MCF 10A (cell line): ENCODE results near the gene ZNF333. TPM values are rescaled to one million over a fixed set of nuclear protein-coding genes. Genes with fewer than 3 reads are reported as not detected.

Experiments used
- BruUV-seq: library from RNA; stranded (reverse); fragments of 400-500 nt; replicated peaks from 2 replicates; lab custom pipeline; 2021; lab: Mats Ljungman, UMichigan
- CTCF ChIA-PET: fragments of 300-600 bp; sonication (Branson Sonifier 250); formaldehyde crosslinking; extraction: SDS; loops from one replicate; lab custom pipeline; 2021; ENCODE audit warnings: antibody characterized with exemption, inconsistent platforms; lab: Yijun Ruan, JAX
- POLR2A ChIA-PET: fragments of 300-600, 350-650 bp; sonication (Branson Sonifier 250); formaldehyde crosslinking; extraction: SDS; loops from one replicate; lab custom pipeline; 2020; ENCODE audit warnings: antibody characterized with exemption, inconsistent platforms; lab: Yijun Ruan, JAX
- DNase-seq: peaks from one replicate; pipeline ENCODE4 v3.0.0-alpha.2; 2018; ENCODE audit not compliant: unreplicated experiment
- H3K27ac Mint-ChIP-seq: one replicate; pipeline ENCODE4 v1.8.0; 2022; ENCODE audit warnings: mild to moderate bottlenecking, low read depth, mixed read lengths; ENCODE audit not compliant: unreplicated experiment
- H3K27me3 Mint-ChIP-seq: one replicate; pipeline ENCODE4 v1.8.0; 2022; ENCODE audit warnings: mixed read lengths; ENCODE audit not compliant: insufficient read depth, unreplicated experiment
- H3K36me3 Mint-ChIP-seq: one replicate; pipeline ENCODE4 v1.8.0; 2022; ENCODE audit warnings: mild to moderate bottlenecking, moderate library complexity, mixed read lengths; ENCODE audit not compliant: insufficient read depth, unreplicated experiment
- H3K4me1 Mint-ChIP-seq: one replicate; pipeline ENCODE4 v1.8.0; 2022; ENCODE audit warnings: mixed read lengths; ENCODE audit not compliant: insufficient read depth, unreplicated experiment
- H3K4me3 Mint-ChIP-seq: one replicate; pipeline ENCODE4 v1.8.0; 2022; ENCODE audit warnings: mild to moderate bottlenecking, moderate library complexity, mixed read lengths; ENCODE audit not compliant: unreplicated experiment
- H3K9me3 Mint-ChIP-seq: one replicate; pipeline ENCODE4 v1.8.0; 2022; ENCODE audit warnings: mixed read lengths; ENCODE audit not compliant: unreplicated experiment
- intact Hi-C: fragments of 100-400 bp; cut with micrococcal nuclease; formaldehyde crosslinking; loops from 2 replicates; pipeline ENCODE4 v1.14.1; 2022
- total RNA-seq: library from RNA; stranded (reverse); gene quantifications from 2 replicates; pipeline ENCODE4 v1.2.3, GENCODE V29; 2022
- TF ChIP-seq, protein P1 (sequence below): fragments of 200-600 bp; IDR thresholded peaks from one replicate; pipeline ENCODE4 v1.8.0; 2022; ENCODE audit warnings: antibody characterized with exemption, mild to moderate bottlenecking; ENCODE audit not compliant: unreplicated experiment

The ZNF333 gene
- total RNA-seq, 1 experiment from 2014 or later: 15.4 TPM

DNA sequence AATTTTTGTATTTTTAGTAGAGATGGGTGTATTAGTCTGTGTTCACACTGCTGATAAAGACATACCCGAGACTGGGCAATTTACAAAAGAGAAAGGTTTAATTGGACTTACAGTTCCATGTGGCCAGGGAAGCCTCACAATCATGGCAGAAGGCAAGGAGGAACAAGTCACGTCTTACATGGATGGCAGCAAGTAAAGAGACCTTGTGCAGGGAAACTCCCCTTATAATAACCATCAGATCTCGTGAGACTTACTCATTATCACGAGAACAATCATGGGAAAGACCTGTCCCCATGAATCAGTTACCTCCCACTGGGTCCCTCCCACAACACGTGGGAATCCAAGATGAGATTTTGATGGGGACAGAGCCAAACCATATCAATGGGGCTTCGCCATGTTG lies 14.6 kb downstream of the ZNF333 start:
- H3K36me3 Mint-ChIP-seq: peaks cover 73% of the 10 kb centered on the region
- ChIA-PET POLR2A (no interaction called here), CTCF (no interaction called here)
- H3K4me1 Mint-ChIP-seq: no peaks in the 10 kb centered on the region
- no peak overlapping the region for H3K4me3 Mint-ChIP-seq
- DNase-seq: no peak
- no peak overlapping the region for H3K27ac Mint-ChIP-seq
- intact Hi-C loops: no loop called here
- TF ChIP-seq, protein P1, sequence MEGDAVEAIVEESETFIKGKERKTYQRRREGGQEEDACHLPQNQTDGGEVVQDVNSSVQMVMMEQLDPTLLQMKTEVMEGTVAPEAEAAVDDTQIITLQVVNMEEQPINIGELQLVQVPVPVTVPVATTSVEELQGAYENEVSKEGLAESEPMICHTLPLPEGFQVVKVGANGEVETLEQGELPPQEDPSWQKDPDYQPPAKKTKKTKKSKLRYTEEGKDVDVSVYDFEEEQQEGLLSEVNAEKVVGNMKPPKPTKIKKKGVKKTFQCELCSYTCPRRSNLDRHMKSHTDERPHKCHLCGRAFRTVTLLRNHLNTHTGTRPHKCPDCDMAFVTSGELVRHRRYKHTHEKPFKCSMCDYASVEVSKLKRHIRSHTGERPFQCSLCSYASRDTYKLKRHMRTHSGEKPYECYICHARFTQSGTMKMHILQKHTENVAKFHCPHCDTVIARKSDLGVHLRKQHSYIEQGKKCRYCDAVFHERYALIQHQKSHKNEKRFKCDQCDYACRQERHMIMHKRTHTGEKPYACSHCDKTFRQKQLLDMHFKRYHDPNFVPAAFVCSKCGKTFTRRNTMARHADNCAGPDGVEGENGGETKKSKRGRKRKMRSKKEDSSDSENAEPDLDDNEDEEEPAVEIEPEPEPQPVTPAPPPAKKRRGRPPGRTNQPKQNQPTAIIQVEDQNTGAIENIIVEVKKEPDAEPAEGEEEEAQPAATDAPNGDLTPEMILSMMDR: no peak
- no peaks in the 10 kb centered on the region for H3K9me3 Mint-ChIP-seq
- no peaks in the 10 kb centered on the region for H3K27me3 Mint-ChIP-seq
- no TSS peak for BruUV-seq

DNA sequence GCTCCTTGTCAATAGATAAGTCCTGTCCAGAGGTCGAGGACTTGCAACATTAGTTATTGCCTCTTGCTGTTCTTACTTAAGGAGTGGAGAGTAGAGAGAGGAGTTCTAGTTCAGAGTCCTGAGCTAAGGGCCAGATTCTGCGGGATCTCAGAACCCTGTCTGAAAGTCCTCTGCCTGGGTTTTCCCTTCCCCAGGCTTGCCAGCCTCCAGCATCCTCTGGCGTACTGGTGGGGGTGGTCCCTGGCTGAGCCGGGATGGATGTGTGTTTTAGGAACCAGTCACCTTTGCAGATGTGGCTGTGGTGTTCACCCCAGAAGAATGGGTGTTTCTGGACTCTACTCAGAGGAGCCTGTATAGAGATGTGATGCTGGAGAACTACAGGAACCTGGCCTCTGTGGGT lies 26.0 kb downstream of the ZNF333 start:
- BruUV-seq: no TSS peak
- no peak overlapping the region for H3K4me3 Mint-ChIP-seq
- H3K36me3 Mint-ChIP-seq: peaks cover 43% of the 10 kb centered on the region

DNA sequence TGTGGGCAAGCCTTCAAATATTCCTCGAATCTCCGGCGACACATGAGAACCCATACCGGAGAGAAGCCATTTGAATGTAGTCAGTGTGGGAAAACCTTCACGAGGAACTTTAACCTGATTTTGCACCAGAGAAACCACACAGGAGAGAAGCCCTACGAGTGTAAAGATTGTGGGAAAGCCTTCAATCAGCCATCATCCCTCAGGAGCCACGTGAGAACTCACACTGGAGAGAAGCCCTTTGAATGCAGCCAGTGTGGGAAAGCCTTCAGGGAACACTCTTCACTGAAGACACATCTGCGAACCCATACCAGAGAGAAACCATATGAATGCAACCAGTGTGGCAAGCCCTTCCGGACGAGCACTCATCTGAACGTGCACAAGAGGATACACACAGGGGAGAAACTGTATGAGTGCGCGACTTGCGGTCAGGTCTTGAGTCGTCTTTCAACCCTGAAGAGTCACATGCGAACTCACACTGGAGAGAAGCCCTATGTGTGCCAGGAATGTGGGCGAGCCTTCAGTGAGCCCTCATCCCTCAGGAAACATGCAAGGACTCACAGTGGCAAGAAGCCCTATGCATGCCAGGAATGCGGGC lies 28.8 kb downstream of the ZNF333 start:
- ChIA-PET CTCF (no interaction called here), POLR2A (no interaction called here)
- Mint-ChIP-seq H3K4me1 (no peaks in the 10 kb centered on the region), H3K4me3 (no peak overlapping the region), H3K36me3 (peaks cover 36% of the 10 kb centered on the region), H3K27me3 (no peaks in the 10 kb centered on the region), H3K9me3 (peaks cover 36% of the 10 kb centered on the region), H3K27ac (no peak overlapping the region)
- BruUV-seq: no TSS peak
- peak; percentile 7 for DNase-seq
- TF ChIP-seq, protein P1: no peak
- intact Hi-C loops: no loop called here

More for the DNA sequence above, 26.0 kb downstream of the ZNF333 start:
- H3K27me3 Mint-ChIP-seq: no peaks in the 10 kb centered on the region
- no peak for DNase-seq
- CTCF ChIA-PET: interaction anchor here (0.9 to 1.0 kb wide), 2 partner anchors 12 to 30 kb away, joined by 3 to 4 read pairs; no protein-coding TSS in a partner anchor
- intact Hi-C loops: no loop called here
- TF ChIP-seq, protein P1: no peak
- peaks cover 53% of the 10 kb centered on the region for H3K9me3 Mint-ChIP-seq
- POLR2A ChIA-PET: no interaction called here
- no peak overlapping the region for H3K27ac Mint-ChIP-seq
- no peaks in the 10 kb centered on the region for H3K4me1 Mint-ChIP-seq

DNA sequence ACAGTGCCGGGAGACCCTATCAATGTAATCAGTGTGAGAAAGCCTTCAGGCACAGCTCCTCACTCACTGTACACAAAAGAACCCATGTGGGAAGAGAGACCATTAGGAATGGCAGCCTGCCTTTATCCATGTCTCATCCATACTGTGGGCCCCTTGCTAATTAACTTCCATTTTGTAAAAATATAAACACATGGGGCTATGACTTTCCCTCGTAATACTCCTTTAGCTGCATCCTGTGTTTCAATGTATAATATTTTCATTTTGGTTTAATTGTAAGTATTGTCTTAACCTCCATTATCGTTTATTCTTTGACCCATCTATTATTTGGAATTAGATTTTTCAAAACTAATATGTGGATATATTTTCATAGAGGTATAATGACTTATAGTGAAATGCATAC lies 29.3 kb downstream of the ZNF333 start:
- DNase-seq: no peak
- TF ChIP-seq, protein P1: no peak
- BruUV-seq: no TSS peak
- peaks cover 31% of the 10 kb centered on the region for H3K9me3 Mint-ChIP-seq
- no peaks in the 10 kb centered on the region for H3K4me1 Mint-ChIP-seq
- no peaks in the 10 kb centered on the region for H3K27me3 Mint-ChIP-seq
- ChIA-PET CTCF (no interaction called here), POLR2A (no interaction called here)
- intact Hi-C loops: no loop called here
- no peak overlapping the region for H3K27ac Mint-ChIP-seq
- peaks cover 36% of the 10 kb centered on the region for H3K36me3 Mint-ChIP-seq
- H3K4me3 Mint-ChIP-seq: no peak overlapping the region
